ENCODE measurements around the gene SYNE1.

GRCh38 chr6:152496731-152497130 lies 140.4 kb downstream of the SYNE1 start:
- TF ChIP-seq POLR2A (IDR thresholded peaks at IDR 0.05; ENCODE audit: low read length): no peak
- TF ChIP-seq GATA1 (IDR thresholded peaks at IDR 0.05; ENCODE audit: low read depth, low read length): no peak

Data from erythroblast (primary cell).